Measurements from ENCODE around the gene ARX.

The ARX gene

GRCh38 chrX:25015486-25016360 lies at the start of gene ARX:
Gene ARX (minus strand): TSS chrX:25015965. CDS start chrX:25015737, 228 bp downstream.
- TF ChIP-seq, protein P1, sequence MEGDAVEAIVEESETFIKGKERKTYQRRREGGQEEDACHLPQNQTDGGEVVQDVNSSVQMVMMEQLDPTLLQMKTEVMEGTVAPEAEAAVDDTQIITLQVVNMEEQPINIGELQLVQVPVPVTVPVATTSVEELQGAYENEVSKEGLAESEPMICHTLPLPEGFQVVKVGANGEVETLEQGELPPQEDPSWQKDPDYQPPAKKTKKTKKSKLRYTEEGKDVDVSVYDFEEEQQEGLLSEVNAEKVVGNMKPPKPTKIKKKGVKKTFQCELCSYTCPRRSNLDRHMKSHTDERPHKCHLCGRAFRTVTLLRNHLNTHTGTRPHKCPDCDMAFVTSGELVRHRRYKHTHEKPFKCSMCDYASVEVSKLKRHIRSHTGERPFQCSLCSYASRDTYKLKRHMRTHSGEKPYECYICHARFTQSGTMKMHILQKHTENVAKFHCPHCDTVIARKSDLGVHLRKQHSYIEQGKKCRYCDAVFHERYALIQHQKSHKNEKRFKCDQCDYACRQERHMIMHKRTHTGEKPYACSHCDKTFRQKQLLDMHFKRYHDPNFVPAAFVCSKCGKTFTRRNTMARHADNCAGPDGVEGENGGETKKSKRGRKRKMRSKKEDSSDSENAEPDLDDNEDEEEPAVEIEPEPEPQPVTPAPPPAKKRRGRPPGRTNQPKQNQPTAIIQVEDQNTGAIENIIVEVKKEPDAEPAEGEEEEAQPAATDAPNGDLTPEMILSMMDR (IDR thresholded peaks at IDR 0.05; ENCODE audit: insufficient read depth, low read depth, low read length, missing control alignments) = no peak
- H3K4me3 ChIP-seq (ENCODE audit: low read depth, low read length) = no peak within 1 kb of the TSS
- peak; percentile 46 for DNase-seq (ENCODE audit: low read depth)

- no peak for DNase-seq (ENCODE audit: low read depth)
- H3K4me3 ChIP-seq (ENCODE audit: low read depth, low read length) = no peak overlapping the region
- TF ChIP-seq, protein P1 (IDR thresholded peaks at IDR 0.05; ENCODE audit: insufficient read depth, low read depth, low read length, missing control alignments) = no peak
These were observed 43.5 kb upstream of the ARX start for GRCh38 chrX:25059273-25059672.

DNA sequence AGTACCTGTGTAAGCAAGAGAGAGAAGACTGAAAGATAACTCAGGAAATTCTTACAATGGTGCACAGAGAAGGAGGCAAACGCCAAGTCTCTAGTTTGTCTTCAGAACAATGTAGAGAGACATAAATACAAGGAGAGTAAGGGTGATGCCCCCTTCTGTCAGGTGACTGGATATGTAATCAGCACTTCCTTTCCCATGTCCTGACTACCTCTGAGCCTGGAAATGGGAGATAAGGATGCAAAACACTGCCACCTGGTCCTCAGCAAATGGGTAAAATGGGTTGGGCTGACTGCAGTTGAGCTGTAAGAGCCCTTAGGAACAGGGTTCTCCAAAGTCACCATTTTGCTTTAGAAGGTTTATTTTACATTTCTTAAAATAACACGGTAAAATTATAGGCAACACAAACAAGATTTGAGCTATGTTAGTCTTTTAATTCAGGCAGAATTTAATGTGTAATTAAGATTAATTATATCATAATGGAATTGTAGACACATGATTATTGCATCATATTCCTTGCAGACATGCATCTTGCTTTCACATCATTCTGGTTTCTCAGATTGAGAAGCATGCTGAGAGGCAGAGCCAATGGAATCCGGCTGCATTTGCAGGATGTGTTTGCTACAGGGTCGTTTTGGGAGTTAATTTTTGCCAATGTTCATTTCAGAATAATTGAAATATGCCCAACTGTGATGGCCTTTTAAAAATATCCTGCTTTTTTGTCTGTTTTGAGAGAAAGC lies 37.2 kb upstream of the ARX start:
- DNase-seq (ENCODE audit: low read depth) = no peak
- TF ChIP-seq, protein P1 (IDR thresholded peaks at IDR 0.05; ENCODE audit: insufficient read depth, low read depth, low read length, missing control alignments) = no peak

DNA sequence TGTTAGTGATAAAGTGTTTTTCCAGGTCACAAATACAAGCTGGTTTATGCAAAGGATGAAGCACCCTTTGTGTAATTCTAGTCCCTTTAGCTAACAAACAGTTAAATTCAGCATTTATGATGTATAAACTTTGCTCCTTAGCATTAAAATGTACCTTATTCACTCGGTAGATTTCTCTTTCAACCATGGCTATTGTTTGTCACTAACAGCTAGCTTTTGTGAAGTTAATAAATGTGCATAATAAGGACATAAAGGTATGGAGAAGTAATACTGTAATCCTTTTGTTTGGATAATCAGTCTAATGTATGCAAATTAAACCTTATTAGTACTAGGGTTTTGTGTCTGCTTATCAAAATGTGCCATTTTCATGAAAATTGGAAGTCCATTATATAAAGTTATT lies 34.2 kb upstream of the ARX start:
- H3K4me3 ChIP-seq (ENCODE audit: low read depth, low read length) = no peak overlapping the region
- no peak for DNase-seq (ENCODE audit: low read depth)
- TF ChIP-seq, protein P1 (IDR thresholded peaks at IDR 0.05; ENCODE audit: insufficient read depth, low read depth, low read length, missing control alignments) = no peak

More for the DNA sequence above, 37.2 kb upstream of the ARX start:
- H3K4me3 ChIP-seq (ENCODE audit: low read depth, low read length) = no peak overlapping the region

- TF ChIP-seq, protein P1 (IDR thresholded peaks at IDR 0.05; ENCODE audit: insufficient read depth, low read depth, low read length, missing control alignments) = no peak
- H3K4me3 ChIP-seq (ENCODE audit: low read depth, low read length) = no peak overlapping the region
- no peak for DNase-seq (ENCODE audit: low read depth)
These were observed 33.6 kb upstream of the ARX start for GRCh38 chrX:25049357-25049756.

- no peak overlapping the region for H3K4me3 ChIP-seq (ENCODE audit: low read depth, low read length)
- TF ChIP-seq, protein P1 (IDR thresholded peaks at IDR 0.05; ENCODE audit: insufficient read depth, low read depth, low read length, missing control alignments) = no peak
- no peak for DNase-seq (ENCODE audit: low read depth)
These were observed 32.4 kb upstream of the ARX start for GRCh38 chrX:25048178-25048577.

Measured in GM12865 (cell line).